Activated CD8-positive, alpha-beta memory T cell treated with anti-CD3 and anti-CD28 coated beads for 1 hour (primary cell): ENCODE results near the gene WDR90.

Experiments used
- DNase-seq, 2 donors: peaks; one replicate each; pipeline ENCODE4 v3.0.0-alpha.2; 2020; ENCODE audit warnings: low read depth in 1 of 2; ENCODE audit errors: extremely low read depth in 1 of 2

Gene WDR90

DNA sequence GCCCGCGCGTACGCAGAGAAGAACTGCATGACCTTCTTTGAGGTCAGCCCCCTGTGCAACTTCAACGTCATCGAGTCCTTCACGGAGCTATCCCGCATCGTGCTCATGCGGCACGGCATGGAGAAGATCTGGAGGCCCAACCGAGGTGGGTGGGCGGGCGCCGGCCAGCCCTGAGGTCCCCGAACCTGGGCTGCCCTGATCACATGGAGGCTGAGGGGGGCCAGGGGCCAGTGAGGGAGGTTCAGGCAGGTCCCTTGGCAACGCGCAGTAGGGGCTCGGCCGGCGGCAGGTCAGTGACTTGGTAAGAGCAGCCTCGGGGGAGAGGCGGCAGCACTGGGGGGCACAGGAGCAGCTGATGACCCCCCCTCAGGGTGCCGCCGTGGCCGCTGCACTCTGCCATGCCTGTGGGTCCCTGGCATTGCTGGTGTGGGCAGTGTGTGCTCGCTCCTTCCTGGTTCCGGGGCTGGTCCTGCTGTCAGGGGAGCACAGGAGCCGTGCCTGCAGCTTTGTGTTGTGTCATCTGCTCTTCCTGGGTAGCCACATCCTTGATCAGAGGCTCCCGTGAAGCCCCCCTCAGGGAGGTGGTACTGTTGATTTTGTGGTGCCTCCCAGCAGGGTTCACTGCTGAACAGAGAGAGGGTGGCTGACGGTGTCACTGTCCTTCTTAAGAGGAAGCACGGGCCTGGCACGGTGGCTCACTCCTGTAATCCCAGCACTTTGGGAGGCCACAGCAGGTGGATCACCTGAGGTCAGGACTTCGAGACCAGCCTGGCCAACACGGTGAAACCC lies 23.0 kb upstream of the WDR90 start:
- DNase-seq, result no peak

GRCh38 chr16:626787-627453 lies 22.2 kb upstream of the WDR90 start:
- DNase-seq, result no peak

DNA sequence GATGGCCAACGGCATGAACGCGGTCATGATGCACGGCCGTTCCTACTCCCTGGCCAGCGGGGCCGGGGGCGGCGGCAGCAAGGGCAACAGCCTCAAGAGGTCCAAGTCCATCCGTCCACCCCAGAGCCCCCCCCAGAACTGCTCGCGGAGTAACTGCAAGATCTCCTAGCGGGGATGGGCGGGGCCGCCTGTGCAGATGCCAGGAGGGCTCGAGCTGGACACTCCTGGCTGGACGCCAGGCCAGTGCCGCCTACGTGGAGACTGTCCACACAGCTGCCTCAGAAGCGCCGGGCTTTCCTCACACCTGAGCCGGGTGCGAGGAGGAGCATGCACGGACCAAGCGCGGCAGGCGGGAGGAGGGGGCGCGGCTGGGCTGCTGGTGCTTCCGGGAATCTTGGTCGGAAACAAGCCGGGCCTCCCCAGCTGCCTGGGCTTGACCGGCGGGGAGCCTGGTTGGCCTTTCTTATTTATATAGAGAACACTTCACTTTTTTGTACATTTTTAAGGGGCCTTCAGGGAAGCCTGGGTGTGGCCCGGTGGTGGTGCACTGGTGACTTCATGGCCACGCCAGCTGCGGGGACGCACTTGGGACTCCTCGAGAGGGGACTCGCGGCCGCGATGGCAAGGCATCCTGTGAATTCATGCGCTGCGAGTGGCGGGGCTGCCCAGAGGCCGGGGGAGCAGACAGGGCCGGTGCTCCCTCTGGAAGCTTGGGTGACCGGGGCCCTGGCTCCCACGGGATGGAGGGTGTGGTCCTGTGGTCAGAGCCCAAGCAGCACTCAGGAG lies 21.5 kb upstream of the WDR90 start:
- DNase-seq, result no peak

DNA sequence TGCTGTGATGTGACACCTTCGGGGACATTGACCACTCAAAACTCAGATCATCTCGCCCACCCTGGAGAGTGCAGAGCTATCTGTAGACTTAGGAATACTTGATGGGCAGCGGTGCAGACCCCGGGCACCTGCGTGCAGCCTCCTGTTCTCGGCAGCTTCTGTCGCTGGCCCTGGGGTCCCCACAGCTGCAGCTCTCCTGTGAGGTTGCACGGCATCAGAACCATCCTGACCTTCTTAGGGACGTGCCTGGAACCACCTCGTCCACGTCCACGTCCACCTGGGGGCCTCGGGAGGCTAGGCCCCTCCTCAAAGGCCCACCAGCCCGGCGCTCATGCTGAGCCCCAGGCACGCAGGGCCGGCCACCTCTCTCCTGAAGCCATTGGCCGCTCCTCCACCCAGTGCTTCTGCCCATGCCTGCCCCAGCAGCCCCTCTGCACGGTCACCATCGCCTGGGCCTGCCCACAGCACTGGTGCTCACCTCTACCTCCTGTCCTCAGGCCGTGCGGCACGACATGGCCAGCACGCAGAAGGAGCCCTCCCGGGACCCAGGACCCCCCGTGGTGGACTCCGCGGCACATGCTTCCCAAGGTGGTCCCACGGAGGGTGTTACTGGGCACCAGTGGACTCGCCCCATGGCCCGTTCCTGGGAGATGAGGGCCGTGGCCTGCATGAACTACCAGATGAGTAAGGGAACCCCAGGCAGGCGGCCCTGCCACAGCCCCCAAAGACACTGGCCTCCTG lies 20.7 kb upstream of the WDR90 start:
- DNase-seq, result no peak

- no peak for DNase-seq
Observed at GRCh38 chr16:629185-629832, 19.9 kb upstream of the WDR90 start.

DNA sequence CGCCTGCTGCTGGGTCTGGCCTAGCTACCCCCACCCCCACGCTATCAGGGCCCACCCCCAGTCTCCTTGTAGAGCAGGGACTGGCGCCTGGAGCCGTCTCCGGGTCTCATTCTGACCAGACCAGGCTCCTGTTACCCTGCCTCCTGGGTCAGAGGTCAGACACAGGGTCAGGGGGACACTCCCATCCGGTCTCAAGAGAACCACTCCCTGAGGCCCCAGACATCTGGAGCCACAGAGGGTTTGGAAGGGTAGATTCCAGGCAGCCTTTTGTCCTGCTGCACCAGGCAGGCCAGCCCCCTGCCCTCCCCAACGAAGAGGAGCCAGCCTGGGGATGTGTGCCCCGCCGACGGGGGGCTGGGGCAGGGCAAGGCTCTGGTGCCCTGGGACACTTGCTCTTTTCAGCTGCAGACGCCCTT lies 19.3 kb upstream of the WDR90 start:
- no peak for DNase-seq

DNA sequence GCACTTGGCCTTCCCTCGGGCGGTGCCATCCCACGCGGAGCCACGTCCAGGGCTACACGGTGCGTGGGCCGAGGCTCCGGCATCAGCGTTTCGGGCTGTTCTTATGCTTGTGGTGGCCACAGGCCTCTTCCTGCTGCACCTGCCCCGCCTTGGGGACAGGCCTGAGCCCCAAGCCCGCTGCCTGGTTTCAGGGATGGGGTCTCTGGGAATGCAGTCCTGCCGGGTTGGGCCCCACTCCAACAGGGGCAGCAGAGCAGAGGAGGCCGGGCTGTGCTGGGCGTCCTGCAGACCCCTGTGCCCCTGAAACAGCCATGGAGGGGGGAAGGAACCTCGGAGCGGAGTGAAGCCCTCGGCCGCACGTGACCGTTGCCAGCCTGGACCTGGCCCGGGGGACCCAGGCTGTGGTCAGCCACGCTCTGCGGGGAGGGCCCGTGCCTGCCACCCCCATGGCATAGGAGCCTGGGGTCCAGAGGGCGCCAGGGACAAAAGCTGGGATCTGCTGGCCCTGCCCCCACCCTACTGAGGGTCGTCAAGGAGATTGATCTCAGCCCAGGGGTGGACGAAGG lies 18.8 kb upstream of the WDR90 start:
- no peak for DNase-seq

DNA sequence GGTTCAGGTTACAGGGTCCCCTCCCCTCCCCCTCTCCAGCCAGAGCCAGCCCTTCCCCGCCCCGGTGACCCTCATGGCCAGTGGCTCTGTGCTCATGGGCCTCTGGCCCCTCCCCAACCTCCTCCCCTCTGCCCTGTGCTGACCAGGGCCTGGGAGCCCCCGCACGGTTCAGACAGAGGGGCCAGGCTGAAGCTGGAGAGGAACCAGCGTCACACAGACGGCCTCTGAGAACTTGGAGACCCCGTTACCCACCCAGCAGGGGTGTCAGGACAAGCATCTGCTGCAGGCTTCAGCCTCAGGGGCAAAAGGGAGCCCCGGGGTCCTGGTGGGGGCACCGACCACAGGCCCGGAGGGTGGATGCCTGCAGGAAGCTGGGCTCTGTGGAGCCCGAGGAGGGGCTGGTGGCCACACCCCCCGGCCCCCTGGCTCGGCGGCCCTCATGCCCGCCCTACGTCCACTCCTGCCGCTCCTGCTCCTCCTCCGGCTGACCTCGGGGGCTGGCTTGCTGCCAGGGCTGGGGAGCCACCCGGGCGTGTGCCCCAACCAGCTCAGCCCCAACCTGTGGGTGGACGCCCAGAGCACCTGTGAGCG lies 18.3 kb upstream of the WDR90 start, which contains the start of gene WFIKKN1:
WFIKKN1 (plus strand) TSS at position 171 of the 591 bp plus-strand sequence; CDS start at position 440, 269 bp downstream.
- no peak for DNase-seq

DNA sequence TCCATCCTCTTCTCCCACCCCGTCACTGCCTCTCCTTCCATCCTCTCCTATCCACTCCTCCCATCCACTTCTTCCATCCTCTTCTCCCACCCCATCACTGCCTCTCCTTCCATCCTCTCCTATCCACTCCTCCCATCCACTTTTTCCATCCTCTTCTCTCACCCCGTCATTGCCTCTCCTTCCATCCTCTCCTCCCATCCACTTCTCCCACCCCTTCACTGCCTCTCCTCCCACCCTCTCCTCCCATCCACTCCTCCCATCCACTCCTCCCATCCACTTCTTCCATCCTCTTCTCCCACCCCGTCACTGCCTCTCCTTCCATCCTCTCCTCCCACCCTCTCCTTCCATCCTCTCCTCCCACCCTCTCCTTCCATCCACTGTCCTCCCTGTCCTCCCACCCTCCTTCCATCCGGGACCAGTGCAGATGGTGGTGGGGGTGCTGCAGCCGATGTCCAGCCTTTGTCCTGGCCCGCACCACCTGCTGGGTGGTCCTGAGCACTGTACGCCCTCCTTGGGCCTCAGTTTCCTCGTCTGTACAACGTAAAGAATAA lies 17.3 kb upstream of the WDR90 start:
- no peak for DNase-seq

- no peak for DNase-seq
Observed at GRCh38 chr16:632486-633335, 16.5 kb upstream of the WDR90 start.

- no peak for DNase-seq
Observed at GRCh38 chr16:633336-634050, 15.7 kb upstream of the WDR90 start.

- no peak for DNase-seq
Observed at GRCh38 chr16:634051-634670, 15.0 kb upstream of the WDR90 start.

DNA sequence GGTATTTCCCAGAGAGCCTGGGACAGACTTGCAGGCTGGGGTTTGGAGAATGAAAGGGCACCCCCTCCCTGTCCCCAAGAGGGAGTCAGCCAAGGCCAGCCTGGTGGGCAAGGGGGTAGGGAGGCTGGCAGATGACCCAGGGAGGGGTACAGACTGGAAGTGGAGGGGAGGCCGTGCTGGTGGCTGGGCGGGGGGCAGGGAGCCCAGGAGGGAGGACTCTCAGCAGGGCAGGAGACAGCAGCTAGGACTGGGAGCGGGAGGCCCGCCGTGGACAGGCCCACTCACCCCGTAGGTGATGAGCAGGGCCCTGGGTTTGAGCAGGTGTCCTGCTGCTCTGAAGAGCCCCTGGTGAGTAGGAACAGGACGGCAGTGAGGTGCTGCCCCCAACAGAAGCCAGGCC lies 14.2 kb upstream of the WDR90 start:
- no peak for DNase-seq

DNA sequence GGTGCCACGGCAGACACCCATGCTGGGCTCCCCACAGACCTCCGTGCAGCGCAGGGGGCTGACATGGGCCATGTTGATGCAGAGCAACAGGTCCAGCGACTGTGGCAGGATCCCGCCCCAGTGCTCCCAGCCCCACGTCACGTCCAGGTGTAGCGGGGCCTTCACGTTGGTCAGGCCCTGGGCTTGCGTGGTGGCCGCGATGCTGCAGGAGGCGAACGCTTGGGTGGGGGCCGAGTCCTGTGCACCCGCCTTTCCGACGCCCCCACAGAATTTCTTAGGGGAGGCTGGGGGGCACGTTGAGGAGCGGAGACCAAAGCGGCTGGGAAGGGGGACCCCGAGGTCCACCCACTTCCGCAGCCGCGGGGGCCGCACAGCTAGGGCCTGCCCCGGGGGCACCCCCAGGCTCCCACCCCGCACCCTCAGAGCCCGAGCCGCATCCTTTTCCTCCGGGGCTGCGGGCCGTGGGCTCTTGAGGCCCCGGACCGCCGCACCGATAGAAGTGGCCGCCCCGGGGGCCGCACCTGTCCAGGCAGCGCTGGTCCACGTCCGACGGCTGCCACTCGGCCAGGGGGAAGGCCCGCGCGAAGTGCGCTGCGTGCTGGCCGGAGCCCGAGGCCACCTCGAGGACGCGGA lies 13.5 kb upstream of the WDR90 start:
- DNase-seq, result no peak

DNA sequence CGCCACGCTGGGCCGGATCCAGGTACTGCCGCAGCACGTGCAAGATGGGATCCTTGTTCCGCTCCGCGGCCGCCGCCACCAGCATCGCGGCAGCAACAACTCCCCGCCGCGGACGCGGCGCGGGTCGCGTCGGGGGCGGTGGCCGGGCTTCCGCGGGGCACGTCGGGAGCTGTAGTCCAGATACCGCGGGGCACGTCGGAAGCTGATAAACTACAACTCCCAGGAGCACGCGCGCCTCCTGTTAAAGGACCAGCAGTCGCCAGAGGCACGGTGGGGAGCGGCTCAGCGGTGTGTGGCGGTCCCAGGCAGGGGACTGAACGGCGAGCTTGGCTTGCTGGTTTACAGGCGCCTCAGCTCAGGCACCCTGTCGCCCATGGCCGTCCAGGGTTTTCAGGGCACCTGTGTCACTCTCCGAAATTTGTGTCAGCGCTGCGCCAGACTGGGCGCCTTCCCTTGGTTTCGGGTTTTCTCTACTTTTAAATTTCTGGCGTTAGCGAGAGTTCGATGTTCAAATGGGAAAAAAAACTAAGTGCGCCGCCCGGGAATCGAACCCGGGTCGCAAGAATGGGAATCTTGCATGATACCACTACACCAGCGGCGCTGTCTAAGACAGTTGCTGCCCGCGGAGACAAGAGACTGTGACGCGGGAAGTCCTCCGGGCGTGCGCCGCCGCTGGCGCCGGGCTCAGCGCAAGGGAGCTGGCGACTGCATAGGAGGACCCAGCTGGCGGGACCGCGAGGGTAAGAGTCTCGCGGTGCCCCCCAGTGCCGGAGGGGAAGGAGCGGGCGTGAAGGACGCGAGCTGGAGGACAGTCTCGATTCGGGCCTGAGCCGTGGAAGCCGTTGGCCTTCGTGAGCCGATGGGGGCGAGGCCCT lies 12.7 kb upstream of the WDR90 start, which contains the start of gene METTL26:
METTL26 (minus strand) TSS at position 100 of the 875 bp plus-strand sequence; CDS start at position 85, 15 bp downstream.
- peak; percentile 79 to 81 for DNase-seq
